Gastroesophageal sphincter (tissue), 4 donors: ENCODE data around the gene PRDM12. TPM values are rescaled to one million over a fixed set of nuclear protein-coding genes. Genes with fewer than 3 reads are reported as not detected.

Experiments used
- ATAC-seq: fragments of 150-250 bp; one replicate; pipeline ENCODE4 v1.9.1; 2016; ENCODE audit warnings: mild to moderate bottlenecking, moderate library complexity
- H3K27ac ChIP-seq, 4 donors: fragments of 200-600 bp; sonication (generic) in 3 of 4; 1 replicate in 3 of 4; 2 replicates in 1 of 4; pipeline ENCODE4 v1.5.1; 2016 to 2019
- H3K27me3 ChIP-seq: fragments of 200-600 bp; sonication (generic); one replicate; pipeline ENCODE4 v1.5.1; 2019
- H3K36me3 ChIP-seq, 2 donors: fragments of 200-600 bp; sonication (generic); one replicate each; pipeline ENCODE4 v1.5.1; 2019; ENCODE audit warnings: control low read depth in 1 of 2
- H3K4me1 ChIP-seq, 3 donors: fragments of 200-600 bp; sonication (generic); 1 replicate in 2 of 3; 2 replicates in 1 of 3; pipeline ENCODE4 v1.5.1; 2016 to 2019; ENCODE audit warnings: control low read depth in 2 of 3
- H3K4me3 ChIP-seq, 2 donors: fragments of 200-600 bp; sonication (generic); one replicate each; pipeline ENCODE4 v1.5.1; 2019; ENCODE audit warnings: mild to moderate bottlenecking in 1 of 2, moderate library complexity in 1 of 2
- H3K9me3 ChIP-seq, 3 donors: fragments of 200-600 bp; sonication (generic); one replicate each; pipeline ENCODE4 v1.5.1; 2017 to 2019; ENCODE audit warnings: control low read depth in 2 of 3
- CTCF ChIP-seq, 4 experiments: fragments of 200-600 bp in 2 of 4; fragments of 450-650 bp in 2 of 4; sonication (generic) in 1 of 4; IDR thresholded peaks; one replicate each; pipeline ENCODE4 v1.5.1; 2017 to 2019; ENCODE audit warnings: antibody characterized with exemption in 4 of 4, mild to moderate bottlenecking in 2 of 4, moderate library complexity in 2 of 4
- EP300 ChIP-seq: sonication (generic); formaldehyde crosslinking; IDR thresholded peaks from one replicate; pipeline ENCODE4 v1.6.1; 2017; ENCODE audit warnings: antibody characterized with exemption, mild to moderate bottlenecking
- POLR2A ChIP-seq, 2 donors: fragments of 450-650 bp; IDR thresholded peaks; one replicate each; pipeline ENCODE4 v1.6.1; 2017; ENCODE audit warnings: antibody characterized with exemption in 2 of 2, mild to moderate bottlenecking in 2 of 2, moderate library complexity in 1 of 2
- POLR2AphosphoS5 ChIP-seq: sonication (generic); formaldehyde crosslinking; IDR thresholded peaks from one replicate; pipeline ENCODE4 v1.6.1; 2017; ENCODE audit warnings: antibody characterized with exemption
- WGBS, 2 donors: methylation state at CpG; one replicate each; pipeline ENCODE4 v1.1.5; 2018; ENCODE audit warnings: low coverage in 1 of 2; 5-methylcytosine and 5-hydroxymethylcytosine counted together
- total RNA-seq, 4 donors: library from RNA; depleted of rRNA; stranded (reverse); fragments of >200 nt; gene quantifications; one replicate each; pipeline ENCODE4 v1.1.0, GENCODE V29; 2016

PRDM12 gene
- total RNA-seq, 4 donors from 2014 or later: not detected

GRCh38 chr9:130710822-130711352 is 46.5 kb downstream of the PRDM12 start:
- Histone ChIP-seq H3K4me1 (peaks cover 0 to 30% (median 4%) of the 10 kb centered on the region in 3 donors), H3K36me3 (peaks cover 0 to 2% of the 10 kb centered on the region in 2 donors), H3K27me3 (no peaks in the 10 kb centered on the region), H3K9me3 (no peaks in the 10 kb centered on the region), H3K4me3 (no peak overlapping the region), H3K27ac (no peak overlapping the region)
- ATAC-seq: no peak
- 68 to 80% methylated on average over 4 to 8 of the region's 8 CpGs for WGBS, 2 donors
- TF ChIP-seq POLR2AphosphoS5: no peak
- TF ChIP-seq EP300: no peak
- TF ChIP-seq CTCF (IDR thresholded peaks at IDR 0.05): no peak
- TF ChIP-seq POLR2A (IDR thresholded peaks at IDR 0.05): no peak

GRCh38 chr9:130711469-130711868 is 47.1 kb downstream of the PRDM12 start:
- Histone ChIP-seq H3K27me3 (no peaks in the 10 kb centered on the region), H3K4me3 (no peak overlapping the region), H3K36me3 (no peaks in the 10 kb centered on the region), H3K4me1 (peaks cover 0 to 36% (median 8%) of the 10 kb centered on the region in 3 donors), H3K27ac (no peak overlapping the region), H3K9me3 (no peaks in the 10 kb centered on the region)
- TF ChIP-seq POLR2AphosphoS5 (no peak), POLR2A (IDR thresholded peaks at IDR 0.05) (no peak), CTCF (IDR thresholded peaks at IDR 0.05) (no peak), EP300 (no peak)
- ATAC-seq: no peak
- WGBS, 2 donors: 86 to 89% methylated on average over 5 to 7 of the region's 8 CpGs

- no peak for TF ChIP-seq CTCF (IDR thresholded peaks at IDR 0.05)
- peak; percentile 53 for TF ChIP-seq POLR2AphosphoS5
- TF ChIP-seq POLR2A (IDR thresholded peaks at IDR 0.05): peak; percentile 65 to 72
- TF ChIP-seq EP300: no peak
- ATAC-seq: peak; percentile 98
- peak overlapping the region; percentile 76 to 85 for H3K4me3 ChIP-seq
- 0% methylated on average over 10 of the region's 68 CpGs; no CpG with 5 or more reads in 1 of the 2 donors for WGBS, 2 donors
- H3K27me3 ChIP-seq: no peaks in the 10 kb centered on the region
- H3K9me3 ChIP-seq: no peaks in the 10 kb centered on the region
- H3K4me1 ChIP-seq: peaks cover 0 to 48% (median 9%) of the 10 kb centered on the region in 3 donors
- no peaks in the 10 kb centered on the region for H3K36me3 ChIP-seq
- peak overlapping the region; percentile 92 to 100 (median 98) for H3K27ac ChIP-seq
These were observed 48.3 kb downstream of the PRDM12 start for GRCh38 chr9:130712564-130713285.

- Histone ChIP-seq H3K4me3 (peak overlapping the region; percentile 76 to 85), H3K36me3 (no peaks in the 10 kb centered on the region), H3K27ac (peak overlapping the region; percentile 92 to 100 (median 98)), H3K4me1 (peaks cover 0 to 55% (median 9%) of the 10 kb centered on the region in 3 donors), H3K27me3 (no peaks in the 10 kb centered on the region), H3K9me3 (no peaks in the 10 kb centered on the region)
- TF ChIP-seq EP300 (no peak), POLR2AphosphoS5 (peak; percentile 17), POLR2A (IDR thresholded peaks at IDR 0.05) (no peak), CTCF (IDR thresholded peaks at IDR 0.05) (no peak)
- ATAC-seq: no peak
- WGBS, 2 donors: 0 to 2% methylated on average over 13 to 20 of the region's 37 CpGs
These were observed 49.0 kb downstream of the PRDM12 start for GRCh38 chr9:130713286-130713960.
